Stimulated activated CD8-positive, alpha-beta memory T cell treated with anti-CD3 and anti-CD28 coated beads, Interleukin-15, amount 100 ng/mL, for 1 hour (primary cell): ENCODE results near the gene GATAD2A.
"Not testable (repeated sequence)": the region's sequence is repeated elsewhere in the genome, so short reads cannot be mapped to it uniquely, and the experiment has no call there.

Experiments
- DNase-seq: peaks from one replicate; pipeline ENCODE4 v3.0.0-alpha.2; 2020; ENCODE audit warnings: low read depth

GATAD2A gene

DNA sequence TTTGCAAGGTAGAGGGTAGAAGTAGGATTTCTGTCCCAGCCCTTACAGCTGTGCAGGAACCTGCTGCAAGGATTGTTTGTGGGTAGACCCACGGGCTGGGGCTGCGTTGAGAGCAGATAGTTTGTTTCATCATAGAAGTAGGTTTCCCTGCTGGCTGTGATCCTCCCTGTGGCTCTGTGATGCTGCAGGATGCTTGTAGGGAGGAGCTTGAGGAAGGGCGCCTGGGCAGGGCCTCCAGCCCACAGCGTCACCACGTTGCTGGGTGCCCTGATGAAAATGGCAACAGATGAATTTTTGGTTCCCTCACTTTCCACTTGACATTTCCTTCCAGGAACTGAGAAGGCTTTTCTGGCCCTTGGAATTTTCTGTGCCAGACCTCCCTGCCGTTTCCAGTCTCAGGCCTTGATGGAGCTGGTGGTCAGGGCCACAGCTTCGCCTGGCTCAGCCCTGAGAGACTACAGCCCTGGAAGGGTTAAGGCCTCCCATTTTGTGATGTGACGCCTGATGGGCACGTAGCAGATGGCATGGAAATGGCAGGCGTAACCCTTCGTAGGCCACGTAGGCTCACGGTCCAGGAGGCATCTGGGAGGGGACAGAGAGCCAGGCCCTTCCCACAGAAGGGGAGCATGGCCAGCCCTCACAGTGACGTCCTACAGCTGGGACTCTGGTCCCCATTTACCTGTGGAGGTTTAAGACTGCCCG, 42.2 kb downstream of the GATAD2A start:
- DNase-seq: no peak

DNA sequence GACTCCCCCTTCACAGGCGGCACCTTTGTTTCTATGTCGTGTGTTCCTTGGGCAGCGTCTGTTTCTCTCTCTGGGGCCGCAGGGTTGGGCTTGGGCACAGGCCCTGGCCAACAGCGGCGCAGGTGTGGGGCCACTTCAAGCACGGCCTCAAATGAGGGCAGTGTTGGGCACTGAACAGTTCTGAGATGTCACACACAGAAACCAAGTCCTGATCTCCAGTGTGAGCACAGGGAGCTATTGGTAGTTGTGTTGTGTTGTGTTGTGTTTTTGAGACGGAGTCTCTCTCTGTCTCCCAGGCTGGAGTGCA, 42.7 kb downstream of the GATAD2A start:
- DNase-seq: no peak

DNA sequence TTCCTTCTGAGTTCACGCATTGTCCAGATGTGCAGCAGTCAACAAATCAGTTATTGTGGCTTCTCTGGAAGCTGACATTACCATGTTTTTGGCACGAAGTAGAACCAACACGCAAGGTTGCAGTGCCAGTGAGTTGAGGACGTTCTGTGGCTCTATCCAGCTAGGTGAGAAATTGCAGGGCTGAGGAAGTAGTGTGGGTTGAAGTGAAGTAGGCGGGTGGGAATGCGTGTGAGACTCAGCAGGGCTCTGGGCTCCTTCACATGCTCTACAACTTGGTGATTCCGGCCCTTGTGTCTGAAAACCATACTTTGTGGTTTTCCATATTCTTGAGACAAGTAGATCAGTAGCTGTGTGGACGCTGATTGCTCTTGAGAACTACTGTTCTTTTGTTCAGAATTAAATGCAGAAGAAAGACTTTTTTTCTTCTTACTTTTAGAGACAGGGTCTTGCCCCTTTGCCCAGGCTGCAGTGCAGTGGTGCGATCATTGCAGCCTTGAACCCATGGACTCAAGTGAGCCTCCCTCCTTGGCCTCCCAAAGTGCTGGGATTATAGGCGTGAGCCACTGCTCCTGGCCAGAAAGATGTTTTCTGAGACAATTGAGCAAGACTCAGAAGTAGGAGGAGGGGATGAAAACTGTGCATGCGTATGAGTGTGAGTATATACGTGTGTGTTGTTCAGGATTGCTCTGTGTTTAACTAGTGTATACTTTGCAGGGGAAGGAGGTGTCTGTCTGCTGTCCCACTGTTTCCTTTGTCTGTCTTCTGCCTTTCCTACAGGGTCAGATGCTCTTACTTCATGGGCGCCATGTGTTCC, 46.2 kb downstream of the GATAD2A start:
- no peak for DNase-seq

- no peak for DNase-seq
Measured at GRCh38 chr19:19452243-19453124, 47.0 kb downstream of the GATAD2A start.

DNA sequence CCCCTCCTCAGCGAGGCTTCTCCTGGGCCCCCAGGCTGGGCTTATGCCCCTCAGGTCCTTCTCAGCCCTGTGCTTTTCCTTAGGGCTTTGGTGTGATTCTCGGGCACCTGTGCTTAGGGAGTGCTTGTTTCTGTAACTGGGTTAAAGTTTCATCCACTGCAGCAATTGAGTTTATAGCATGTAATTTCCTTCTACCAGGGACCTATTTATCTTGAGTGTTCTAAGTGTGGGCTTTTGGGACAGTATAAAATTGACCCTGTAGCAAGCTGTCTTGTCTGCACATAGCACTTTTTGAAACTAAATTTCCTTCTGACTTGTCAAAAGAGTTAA, 47.6 kb downstream of the GATAD2A start:
- no peak for DNase-seq

DNA sequence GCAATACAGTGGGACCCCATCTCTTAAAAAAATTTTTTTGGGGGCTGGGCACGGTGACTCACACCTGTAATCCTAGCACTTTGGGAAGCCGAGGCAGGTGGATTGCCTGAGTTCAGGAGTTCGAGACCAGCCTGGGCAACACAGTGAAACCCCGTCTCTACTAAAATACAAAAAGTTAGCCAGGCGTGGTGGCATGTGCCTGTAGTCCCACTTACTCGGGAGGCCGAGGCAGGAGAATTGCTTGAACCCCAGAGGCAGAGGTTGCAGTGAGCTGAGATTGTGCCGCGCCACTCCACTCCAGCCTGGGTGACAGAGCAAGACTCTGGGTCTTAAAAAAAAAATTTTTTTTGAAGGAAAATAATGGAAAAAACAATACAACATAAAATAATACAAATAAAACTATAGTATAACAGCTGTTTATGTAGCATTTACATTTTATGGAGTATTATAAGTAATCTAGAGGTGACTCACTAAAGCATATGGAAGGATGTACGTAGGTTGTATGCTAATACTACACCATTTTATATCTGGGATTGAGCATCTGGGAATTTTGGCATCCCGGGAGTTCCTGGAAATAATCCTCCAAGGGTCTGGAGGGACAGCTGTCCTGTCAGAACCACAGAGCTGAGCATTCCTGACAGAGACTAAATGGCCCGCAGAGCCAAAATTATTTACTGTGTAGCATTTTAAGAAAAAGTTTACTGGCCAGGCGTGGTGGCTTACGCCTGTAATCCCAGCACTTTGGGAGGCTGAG, 49.9 kb downstream of the GATAD2A start:
- DNase-seq: not testable (repeated sequence)

- DNase-seq: no peak
Measured at GRCh38 chr19:19457671-19458070, 52.2 kb downstream of the GATAD2A start.

- DNase-seq: no peak
Measured at GRCh38 chr19:19458110-19458816, 52.8 kb downstream of the GATAD2A start.

DNA sequence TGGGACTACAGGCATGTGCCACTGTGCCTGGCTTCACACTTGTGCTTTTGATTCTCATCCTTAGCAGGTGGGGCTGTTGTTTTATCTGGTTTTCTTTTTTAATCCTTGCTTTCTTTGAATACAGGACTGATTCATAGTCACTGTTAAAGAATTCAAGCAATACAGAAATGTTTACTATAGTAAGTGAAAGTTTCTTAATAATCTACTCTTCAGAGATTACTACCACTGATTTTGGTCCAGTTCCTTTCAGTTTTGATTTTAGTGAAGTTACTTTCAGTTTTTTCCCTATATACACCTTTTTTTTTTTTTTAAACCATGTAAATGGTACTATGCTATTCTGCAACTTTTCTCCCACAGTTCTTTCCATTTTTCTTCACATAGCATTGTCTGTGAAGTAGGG, 53.6 kb downstream of the GATAD2A start:
- DNase-seq: no peak

DNA sequence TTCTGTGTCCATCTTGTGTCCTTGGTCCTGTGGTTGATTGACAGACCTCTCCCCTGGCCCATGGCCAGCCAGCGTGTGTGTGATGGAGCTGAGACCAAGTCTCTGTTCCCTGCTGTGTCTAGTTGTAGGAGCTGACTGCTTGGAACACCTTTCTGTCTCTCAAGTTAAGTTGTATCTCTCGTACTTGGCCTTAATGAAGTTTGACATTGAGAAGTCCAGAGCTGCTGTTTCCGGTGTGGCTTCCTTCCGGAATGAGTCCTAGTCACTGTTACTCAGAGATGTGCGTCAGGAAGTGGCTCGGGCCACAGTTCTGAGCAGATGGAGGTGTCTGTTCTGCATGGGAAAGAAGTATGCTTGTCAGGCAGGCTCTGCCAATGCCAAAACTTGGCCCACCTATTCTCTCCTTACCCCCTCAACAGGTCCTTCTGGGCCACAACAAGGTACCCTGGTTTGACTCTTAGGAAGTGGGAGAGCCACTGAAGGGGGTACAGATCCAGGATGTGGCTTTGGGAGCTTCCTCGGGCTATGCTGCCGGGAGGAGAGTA, 54.3 kb downstream of the GATAD2A start:
- peak; percentile 41 for DNase-seq

- no peak for DNase-seq
Measured at GRCh38 chr19:19460258-19460731, 54.8 kb downstream of the GATAD2A start.

GRCh38 chr19:19460761-19461265, 55.3 kb downstream of the GATAD2A start:
- no peak for DNase-seq

- no peak for DNase-seq
Measured at GRCh38 chr19:19461306-19461670, 55.8 kb downstream of the GATAD2A start.

DNA sequence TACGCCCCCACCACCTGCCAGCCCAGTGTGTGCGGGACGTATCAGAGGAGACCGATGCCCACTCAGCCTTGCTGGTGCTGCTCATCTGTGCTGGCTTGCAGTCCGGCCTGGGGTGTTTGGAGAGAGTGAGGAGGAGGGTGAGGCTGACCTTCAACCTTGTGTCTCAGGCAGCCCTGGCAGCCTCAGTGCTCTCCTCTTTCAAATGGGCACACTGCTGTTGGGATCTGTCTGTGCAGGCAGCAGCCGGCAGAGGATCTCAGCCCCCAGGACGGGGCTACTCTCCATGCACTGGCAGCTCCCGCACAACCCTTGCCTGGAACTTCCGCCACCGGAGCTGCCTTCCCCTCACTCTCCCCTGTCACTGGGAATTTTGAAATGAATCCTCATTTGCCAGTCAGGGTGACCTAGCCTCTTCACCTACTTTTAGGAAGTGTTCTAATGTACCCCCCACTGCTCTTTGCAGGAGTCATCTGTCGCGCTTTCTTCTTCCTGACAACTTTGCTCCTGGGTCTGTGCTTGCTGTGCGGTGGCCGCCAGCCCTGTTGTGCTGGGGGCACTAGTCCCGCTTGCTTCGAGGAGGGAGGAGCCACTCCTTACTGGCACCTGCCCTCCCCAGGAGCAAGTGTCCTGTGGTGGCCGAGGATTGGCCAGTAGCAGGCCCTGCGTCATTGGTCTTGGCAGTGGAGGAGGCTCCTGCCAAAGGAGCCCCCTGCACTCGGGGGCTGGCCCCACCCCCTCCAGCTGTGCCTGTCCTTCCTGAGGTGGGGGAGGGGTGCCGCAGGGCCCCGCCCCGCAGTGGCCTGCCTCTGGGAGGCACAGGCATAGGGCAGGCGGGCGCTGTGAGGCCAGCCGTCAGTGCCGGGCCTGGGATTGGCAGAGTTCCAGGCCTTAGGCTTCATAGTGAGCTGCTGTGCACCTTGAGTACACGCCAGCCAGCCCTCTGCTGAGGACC, 56.5 kb downstream of the GATAD2A start:
- no peak for DNase-seq

DNA sequence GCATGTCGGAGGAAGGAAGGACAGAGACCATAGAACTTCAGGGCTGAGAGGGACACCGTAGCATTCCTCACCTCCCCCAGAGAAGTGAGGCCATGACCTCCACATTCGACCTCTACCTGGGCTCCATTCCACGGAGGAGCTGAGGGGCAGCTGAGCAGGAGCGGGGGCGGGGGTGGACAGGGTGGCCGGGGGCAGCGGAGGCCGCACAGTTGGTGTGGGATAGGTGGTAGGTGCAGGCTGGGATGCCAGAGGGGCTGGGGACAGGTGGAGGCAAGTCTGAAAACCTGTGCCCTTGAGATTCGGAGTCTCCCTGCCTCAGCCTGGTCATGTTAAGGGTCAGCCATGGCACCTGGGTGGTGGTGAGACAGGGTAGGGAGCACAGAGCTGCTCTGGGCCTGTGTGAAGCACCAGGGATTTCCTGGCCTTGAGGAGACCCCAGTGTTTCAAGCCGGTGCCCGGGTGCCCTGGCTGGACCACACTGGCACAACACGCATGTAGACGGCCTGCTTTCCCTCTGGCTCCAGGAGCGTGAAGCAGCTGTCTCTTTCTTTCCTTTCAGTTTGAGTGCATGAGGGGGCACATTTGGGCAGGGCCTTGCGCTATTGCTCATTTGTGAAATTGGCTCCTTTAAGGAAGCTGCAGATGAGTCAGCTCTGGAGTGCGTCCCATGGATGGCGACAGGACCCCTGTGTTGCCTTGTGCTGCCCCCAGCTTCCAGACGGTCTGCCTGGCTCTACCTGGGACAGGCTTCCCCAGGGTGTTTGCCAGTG, 58.1 kb downstream of the GATAD2A start:
- DNase-seq: no peak

DNA sequence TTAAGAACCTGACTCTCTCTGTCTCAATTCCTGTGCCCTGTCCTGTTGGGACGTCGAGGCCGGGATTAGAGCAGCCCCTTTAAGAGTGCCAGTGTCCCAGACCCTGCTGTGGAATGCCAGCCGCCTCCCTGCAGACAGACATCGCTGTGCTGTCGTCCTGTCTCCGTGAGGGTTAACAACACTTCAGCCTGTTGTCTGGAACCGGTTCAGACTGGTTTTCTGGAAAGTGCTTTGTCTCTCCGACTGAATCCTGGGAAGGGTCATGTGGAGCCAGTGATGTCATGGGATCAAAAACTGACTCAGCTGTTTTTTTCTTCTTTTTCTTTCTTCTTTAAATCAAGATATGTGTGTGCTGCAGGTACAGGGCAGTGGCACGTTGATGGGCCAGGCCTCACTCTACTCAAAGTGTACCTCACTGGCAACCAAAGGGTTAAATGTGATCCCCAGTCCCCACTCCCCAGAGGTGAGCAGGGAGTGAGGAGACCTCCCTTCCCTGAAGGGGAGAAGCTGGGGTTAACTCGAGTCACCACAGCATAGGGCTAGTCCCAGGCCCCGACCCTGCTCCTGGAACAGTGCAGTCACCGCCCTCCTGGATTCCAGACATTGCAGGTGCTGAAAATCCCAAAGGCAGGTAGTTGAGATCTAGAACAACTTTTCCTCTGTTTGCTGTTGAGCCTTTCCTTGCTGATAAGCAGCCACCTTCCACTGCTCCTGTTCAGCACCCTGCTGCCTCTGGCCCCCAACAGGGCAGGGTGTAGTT, 59.0 kb downstream of the GATAD2A start:
- no peak for DNase-seq

DNA sequence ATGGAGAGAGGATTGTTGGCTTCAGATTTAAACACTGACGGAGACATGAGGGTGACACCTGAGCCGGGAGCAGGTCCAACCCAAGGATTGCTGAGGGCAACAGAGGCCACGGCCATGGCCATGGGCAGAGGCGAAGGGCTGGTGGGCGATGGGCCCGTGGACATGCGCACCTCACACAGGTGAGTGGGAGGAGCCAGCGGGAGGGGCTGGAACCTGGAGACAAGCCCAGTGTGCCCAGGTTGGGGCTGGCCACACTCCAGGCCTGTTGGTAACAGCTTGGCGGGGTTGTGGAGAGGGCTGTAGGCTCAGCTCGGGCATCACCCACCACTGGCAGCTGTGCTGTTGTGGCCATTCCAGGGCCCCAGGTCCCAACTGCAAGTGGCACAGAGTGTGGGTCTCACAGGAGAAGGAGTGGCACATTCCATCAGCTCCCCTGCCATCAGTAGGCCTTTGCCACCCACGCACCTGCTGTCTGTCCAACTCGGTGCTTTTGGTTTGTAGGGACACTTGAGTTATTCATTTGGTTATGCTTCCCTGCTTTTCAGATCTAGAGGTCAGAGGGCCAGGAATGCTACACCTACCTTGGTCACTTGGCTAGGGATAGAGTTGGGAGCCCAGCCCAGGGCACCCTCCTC, 60.1 kb downstream of the GATAD2A start:
- no peak for DNase-seq

DNA sequence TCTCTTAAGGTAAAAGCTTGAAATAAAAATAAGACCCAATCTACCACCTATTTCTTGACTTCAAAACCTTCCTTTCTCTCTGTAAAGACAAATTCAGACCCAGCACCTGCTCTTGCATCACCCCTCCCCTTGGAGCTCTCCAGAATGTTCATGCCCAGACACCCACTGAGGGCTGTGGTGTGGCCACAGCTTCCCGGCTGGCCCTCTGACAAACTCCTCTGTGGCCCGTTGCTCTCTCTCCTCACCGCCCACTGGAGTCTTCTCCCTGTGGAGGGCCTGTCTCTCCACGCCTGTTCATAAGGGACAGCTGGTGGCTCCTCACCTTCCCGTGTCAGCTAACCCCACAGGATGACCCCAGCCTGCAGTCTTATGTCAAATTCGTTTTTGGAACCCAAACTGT, 60.7 kb downstream of the GATAD2A start:
- DNase-seq: no peak
